Hematopoietic multipotent progenitor cell treated with erythropoietin and hydrocortisone succinate and interleukin-3 and kit ligand, for 4 days (in vitro differentiated cells): ENCODE results near the gene DENND5B.

Source experiments
- DNase-seq: peaks from one replicate; pipeline ENCODE4 v3.0.0-alpha.2; 2015

The DENND5B gene

GRCh38 chr12:31368666-31369361 lies 222.1 kb downstream of the DENND5B start:
- no peak for DNase-seq

DNA sequence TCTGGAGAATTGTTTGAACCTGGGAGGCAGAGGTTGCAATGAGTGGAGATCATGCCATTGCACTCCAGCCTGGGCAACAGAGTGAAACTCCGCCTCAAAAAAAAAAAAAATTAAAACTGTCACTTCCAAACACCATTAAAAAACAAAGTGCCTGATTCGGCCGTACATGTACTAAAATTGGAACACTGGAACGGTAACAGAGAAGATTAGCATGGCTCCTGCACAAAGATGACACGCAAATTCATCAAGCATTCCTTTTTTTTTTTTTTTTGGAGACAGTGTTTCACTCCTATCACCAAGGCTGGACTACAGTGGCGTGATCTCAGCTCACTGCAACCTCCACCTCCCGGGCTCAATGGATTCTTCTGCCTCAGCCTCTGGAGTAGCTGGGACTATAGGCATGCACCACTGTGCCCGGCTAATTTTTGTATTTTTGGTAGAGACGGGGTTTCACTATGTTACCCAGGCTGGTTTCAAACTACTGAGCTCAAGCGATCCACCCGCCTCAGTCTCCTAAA lies 224.8 kb downstream of the DENND5B start:
- no peak for DNase-seq

- DNase-seq, result no peak
These were observed 227.1 kb downstream of the DENND5B start for GRCh38 chr12:31363831-31364230.

DNA sequence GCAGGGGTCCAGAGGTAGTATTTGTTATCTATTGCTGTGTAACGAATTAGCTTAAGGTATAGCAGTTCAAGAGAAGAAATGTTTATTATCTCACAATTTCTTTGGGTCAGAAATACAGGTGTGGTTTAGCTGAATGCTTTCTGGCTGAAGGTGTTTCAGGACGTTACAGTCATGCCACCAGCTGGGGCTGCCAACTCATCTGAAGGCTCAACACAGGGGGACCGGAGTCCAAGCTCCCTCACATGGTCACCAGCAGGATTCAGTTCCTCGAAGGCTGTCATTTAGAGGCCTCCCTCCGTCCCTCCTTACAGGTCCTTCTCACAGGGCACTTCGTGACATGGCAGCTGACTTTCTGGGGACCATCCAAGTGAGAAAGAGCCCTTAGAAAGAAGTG lies 227.5 kb downstream of the DENND5B start:
- DNase-seq, result peak; percentile 20

DNA sequence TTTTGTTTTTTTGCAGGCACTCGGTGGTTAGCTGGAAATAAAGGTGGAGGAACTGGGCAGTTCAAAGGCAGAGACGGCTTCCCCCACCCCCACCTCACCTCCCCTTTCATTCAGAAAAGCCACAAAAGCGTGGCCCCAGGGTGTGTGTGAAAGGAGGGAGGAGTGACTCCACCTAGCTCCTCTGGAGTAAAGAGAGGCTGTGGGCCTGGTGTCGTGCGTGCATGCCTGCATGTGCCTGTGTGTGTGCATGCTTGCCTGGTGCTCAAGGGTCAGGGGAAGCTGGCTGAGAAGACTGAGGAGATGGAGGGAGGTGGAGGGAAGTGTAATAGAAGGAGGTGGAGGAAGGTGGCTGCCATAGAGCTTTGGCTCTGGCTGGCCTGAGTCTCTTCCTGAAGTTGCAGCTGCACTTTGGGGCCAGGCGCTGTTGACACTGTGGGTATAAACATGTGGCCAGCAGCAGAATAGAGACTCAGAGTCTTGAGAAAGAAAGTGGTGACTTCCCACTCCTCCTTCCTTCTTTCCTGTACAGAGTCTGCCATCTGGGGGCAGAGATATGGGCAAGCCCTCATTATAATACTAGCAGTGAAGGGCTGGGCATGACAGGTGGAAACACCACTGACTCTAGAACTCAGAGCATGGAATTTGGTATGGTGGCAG lies 228.0 kb downstream of the DENND5B start:
- peak; percentile 93 for DNase-seq

DNA sequence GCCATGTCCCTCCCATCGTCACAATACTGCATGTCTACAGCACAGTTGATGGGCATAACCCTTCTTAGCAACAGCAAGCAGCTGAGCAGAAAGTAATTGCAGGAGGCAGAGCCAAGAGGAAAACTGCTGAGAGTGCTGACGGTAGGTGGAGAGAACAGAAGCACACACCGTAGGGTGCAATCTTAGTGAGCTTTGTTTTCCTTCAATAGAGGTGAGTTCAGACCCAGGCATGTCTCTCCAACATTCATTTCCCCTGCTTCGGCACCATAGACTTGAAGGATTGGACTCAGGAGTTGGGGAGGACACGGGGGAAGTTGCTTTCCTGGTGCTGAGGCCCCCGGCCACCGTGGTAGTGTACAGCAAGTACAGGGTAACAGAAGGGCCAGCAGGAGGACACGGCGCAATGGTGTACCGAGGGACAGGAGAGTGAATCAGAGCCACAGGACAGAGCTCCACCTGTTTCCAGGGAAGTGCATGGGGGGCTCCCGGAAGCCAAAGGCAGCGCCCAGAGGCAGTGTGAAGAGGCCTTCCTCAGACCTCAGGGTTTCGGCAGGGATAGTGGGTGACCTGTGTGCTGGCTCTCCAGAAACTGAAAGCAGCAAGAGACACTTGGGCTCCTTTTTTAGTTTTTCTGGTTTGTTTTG lies 228.7 kb downstream of the DENND5B start:
- DNase-seq, result peak; percentile 43

DNA sequence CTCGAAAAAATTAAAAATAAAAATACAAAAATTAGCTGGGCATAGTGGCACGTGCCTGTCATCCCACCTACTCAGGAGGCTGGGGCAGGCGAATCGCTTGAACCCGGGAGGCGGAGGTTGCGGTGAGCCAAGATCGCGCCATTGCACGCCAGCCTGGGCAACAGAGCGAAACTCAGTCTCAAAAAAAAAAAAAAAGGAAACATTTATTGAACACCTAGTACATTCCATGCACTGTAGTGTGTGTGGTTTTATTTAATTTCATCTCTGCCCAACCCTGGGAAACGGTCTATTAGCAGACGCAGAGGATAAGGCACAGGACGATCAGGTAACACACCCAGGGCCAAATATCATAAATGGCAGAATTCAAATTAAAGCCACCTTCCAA lies 229.2 kb downstream of the DENND5B start:
- DNase-seq, result no peak

DNA sequence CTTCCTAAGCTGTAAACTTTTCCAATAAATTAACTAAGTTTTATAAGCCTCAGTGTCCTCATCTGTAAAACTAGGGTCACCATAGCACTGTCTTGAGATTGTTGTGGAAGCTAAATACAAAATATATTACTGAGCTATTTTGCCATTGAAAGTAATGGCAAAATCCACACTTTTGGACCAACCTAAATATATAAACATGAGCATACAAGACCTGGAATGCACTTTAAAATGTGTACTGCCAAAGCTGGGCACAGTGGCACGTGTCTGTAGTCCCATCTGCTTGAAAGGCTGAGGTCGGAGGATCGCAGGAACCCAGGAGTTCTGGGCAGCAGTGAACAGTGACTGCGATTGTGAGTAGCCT lies 235.2 kb downstream of the DENND5B start:
- no peak for DNase-seq

- peak; percentile 25 for DNase-seq
These were observed 236.9 kb downstream of the DENND5B start for GRCh38 chr12:31353750-31354708.

DNA sequence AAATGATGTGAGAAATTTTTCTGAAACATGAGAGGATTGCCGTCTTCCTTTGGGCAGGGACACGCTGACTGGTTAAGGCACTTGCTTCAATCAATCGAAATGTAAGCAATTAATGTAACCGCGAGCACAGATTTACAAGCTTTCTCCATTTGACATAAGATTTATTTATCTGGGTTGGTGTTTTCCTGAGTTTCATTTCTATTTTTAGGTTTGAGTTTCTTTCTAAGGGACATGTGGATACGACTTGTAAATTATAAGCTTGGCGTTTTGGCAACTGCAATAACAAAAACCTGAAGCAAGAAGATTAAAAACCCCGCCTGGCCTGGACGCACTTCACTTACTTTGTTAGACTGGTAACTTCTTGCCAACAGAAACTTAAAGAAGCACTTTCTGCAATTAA lies 244.7 kb downstream of the DENND5B start:
- DNase-seq, result no peak

DNA sequence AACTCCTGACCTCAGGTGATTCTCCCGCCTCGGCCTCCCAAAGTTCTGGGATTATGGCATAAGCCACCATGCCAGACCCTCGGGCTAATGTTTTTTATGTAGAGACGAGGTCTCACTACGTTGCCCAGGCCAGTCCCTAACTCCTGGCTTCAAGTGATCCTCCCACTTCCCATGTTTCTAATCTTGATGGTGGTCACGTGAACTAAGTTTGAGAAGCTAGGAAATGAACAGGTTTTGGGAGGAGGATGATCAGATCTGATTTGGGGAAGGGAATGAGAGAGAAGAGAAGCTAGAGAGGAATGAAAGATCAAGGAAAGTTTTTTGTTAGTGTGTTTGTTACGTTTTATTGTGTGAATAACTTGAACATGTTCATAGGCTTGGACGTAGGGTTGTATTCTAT lies 247.8 kb downstream of the DENND5B start:
- DNase-seq, result no peak

GRCh38 chr12:31342286-31342685 lies 248.7 kb downstream of the DENND5B start:
- no peak for DNase-seq

GRCh38 chr12:31339831-31340622 lies 250.9 kb downstream of the DENND5B start:
- DNase-seq, result no peak

DNA sequence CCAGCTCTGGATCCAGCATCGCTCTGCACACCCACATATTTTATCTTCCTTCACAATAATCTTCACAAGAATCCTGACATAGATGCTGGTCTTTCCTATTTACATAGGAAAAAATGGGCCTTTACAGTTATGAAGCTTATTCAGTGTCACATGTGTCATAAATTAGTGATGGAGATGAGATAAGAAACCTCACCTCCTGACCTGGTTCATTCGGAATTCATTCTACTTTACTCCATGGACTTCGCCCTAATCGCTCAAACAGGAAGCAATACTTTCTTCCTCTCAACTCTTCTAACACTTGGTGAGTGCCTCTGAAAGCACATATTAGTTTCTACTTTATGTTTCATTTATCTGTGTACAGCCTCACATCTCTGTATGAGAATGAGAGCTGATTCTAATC lies 253.0 kb downstream of the DENND5B start:
- DNase-seq, result no peak
